Measurements from ENCODE around the gene KRTAP1-5. TPM values are rescaled to one million over a fixed set of nuclear protein-coding genes. Genes with fewer than 3 reads are reported as not detected.

The KRTAP1-5 gene
- total RNA-seq, 4 donors from 2014 or later, result not detected

DNA sequence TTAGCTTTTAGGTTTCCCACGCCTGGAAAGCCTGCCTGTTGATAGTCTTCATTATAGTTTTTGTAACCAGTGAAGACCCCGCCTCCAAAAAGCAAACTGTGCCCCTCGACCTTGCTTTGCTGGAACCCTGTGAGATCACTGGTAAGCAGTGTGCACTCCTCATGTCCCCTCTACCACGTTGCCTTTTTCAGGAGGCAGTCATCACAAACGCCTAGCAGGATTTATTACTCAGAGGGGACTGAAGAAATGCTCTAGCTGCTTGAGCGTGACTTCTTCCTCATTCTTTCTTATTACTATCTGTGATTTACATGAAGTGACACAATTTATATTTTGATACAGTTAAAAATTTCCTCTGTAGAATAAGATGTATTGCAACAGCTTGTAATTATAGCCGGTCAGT, 11.6 kb downstream of the KRTAP1-5 start:
- Histone ChIP-seq H3K4me1 (peaks cover 0 to 22% (median 4%) of the 10 kb centered on the region in 3 donors), H3K4me3 (no peak overlapping the region), H3K9me3 (no peaks in the 10 kb centered on the region), H3K27me3 (peaks cover 0 to 21% (median 0%) of the 10 kb centered on the region in 4 donors), H3K27ac (no peak overlapping the region), H3K36me3 (no peaks in the 10 kb centered on the region)
- no peak for DNase-seq
- intact Hi-C loops (cut with DNase I), result no loop called here
- WGBS, 2 donors, result 66 to 67% methylated on average over 7 of the region's 7 CpGs
- TF ChIP-seq, protein P1, sequence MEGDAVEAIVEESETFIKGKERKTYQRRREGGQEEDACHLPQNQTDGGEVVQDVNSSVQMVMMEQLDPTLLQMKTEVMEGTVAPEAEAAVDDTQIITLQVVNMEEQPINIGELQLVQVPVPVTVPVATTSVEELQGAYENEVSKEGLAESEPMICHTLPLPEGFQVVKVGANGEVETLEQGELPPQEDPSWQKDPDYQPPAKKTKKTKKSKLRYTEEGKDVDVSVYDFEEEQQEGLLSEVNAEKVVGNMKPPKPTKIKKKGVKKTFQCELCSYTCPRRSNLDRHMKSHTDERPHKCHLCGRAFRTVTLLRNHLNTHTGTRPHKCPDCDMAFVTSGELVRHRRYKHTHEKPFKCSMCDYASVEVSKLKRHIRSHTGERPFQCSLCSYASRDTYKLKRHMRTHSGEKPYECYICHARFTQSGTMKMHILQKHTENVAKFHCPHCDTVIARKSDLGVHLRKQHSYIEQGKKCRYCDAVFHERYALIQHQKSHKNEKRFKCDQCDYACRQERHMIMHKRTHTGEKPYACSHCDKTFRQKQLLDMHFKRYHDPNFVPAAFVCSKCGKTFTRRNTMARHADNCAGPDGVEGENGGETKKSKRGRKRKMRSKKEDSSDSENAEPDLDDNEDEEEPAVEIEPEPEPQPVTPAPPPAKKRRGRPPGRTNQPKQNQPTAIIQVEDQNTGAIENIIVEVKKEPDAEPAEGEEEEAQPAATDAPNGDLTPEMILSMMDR (IDR thresholded peaks at IDR 0.05), result no peak
- TF ChIP-seq POLR2A (IDR thresholded peaks at IDR 0.05), result no peak

DNA sequence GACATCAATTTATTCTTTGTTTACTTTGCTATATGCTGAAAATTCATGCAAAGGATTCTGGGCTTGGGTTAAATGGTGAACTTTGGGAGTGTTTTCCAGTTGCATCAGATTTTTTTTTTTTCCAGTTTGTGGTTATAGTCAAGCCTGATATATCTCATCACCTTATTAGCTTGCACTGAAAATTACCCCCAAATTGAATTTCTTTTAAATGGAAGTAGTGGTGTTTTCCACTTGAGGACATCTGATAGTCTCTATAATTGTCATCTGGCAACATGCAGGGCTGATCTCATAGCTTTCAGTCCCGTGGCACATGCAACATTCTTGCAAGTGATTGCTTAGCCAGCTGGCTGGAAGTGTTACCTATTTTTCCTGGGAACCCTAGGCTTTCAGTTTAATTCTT, 13.4 kb downstream of the KRTAP1-5 start:
- intact Hi-C loops (cut with DNase I), result no loop called here
- peaks cover 0 to 32% (median 4%) of the 10 kb centered on the region in 3 donors for H3K4me1 ChIP-seq
- WGBS, 2 donors, result 17 to 38% methylated on average over 1 of the region's 1 CpG

DNA sequence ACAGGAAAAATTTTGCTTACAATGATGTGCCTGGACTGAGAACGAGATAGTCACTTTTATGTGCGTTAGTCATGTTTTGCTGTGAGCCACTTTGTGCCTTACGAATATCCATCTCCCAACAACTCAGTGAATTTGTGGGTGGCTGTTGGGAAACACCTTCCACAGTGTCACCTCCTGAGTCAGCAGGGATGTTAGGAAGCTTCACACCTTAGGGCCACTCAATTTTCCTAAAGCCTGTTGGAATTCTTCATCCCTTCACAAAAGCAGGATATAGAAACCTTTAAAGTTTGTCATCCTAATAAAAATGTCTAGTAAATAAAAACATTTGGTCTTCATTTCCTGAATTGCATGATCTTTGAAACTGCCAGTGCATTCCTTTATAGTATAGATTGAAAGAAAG, 13.8 kb downstream of the KRTAP1-5 start:
- no peak for DNase-seq
- intact Hi-C loops (cut with DNase I), result no loop called here

More for the DNA sequence above, 13.4 kb downstream of the KRTAP1-5 start:
- no peak for DNase-seq
- TF ChIP-seq, protein P1 (IDR thresholded peaks at IDR 0.05), result no peak
- TF ChIP-seq POLR2A (IDR thresholded peaks at IDR 0.05), result no peak
- H3K9me3 ChIP-seq, result no peaks in the 10 kb centered on the region
- peaks cover 0 to 21% (median 0%) of the 10 kb centered on the region in 4 donors for H3K27me3 ChIP-seq
- H3K27ac ChIP-seq, result no peak overlapping the region
- H3K4me3 ChIP-seq, result no peak overlapping the region
- H3K36me3 ChIP-seq, result no peaks in the 10 kb centered on the region

DNA sequence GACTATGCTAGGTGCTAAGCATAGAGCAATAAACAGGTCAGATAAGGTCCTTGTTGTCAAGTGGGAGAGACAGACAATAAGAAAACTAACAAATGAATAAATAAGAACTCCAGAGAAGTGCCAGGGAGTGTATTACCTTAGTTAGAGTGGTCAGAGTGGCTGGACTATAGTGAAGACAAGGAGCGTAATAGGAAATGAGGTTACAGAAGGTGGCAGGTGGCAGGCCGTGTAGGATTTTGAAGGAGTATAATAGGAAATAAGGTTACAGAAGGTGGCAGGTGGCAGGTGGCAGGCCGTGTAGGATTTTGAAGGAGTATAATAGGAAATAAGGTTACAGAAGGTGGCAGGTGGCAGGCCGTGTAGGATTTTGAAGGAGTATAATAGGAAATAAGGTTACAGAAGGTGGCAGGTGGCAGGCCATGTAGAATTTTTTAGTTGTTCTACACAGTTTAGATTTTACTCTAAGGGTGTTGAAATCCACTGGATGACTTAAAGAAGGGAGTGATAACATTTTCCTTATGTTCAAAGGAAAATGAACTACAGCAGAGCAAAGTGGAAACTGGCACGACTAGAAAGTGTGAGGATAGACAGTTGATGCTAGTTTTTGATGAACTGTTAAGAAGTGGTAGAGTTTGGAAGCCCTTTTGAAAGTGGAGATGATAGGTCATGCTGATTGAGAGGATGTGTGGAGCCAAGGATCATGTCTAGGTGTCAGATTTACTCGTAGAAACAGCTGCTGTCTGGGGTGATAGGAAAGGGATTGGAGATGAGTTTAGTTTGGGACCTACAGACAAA, 14.5 kb downstream of the KRTAP1-5 start:
- H3K4me1 ChIP-seq, result peaks cover 0 to 24% (median 0%) of the 10 kb centered on the region in 3 donors
- H3K36me3 ChIP-seq, result no peaks in the 10 kb centered on the region
- TF ChIP-seq POLR2A (IDR thresholded peaks at IDR 0.05), result no peak
- TF ChIP-seq, protein P1 (IDR thresholded peaks at IDR 0.05), result no peak
- 77 to 82% methylated on average over 6 of the region's 6 CpGs for WGBS, 2 donors
- no peak overlapping the region for H3K4me3 ChIP-seq
- intact Hi-C loops (cut with DNase I), result no loop called here
- no peak for DNase-seq
- H3K27me3 ChIP-seq, result peaks cover 0 to 21% (median 0%) of the 10 kb centered on the region in 4 donors
- H3K9me3 ChIP-seq, result no peaks in the 10 kb centered on the region
- no peak overlapping the region for H3K27ac ChIP-seq

More for the DNA sequence above, 13.8 kb downstream of the KRTAP1-5 start:
- Histone ChIP-seq H3K27ac (no peak overlapping the region), H3K4me3 (no peak overlapping the region), H3K27me3 (peaks cover 0 to 21% (median 0%) of the 10 kb centered on the region in 4 donors), H3K9me3 (no peaks in the 10 kb centered on the region), H3K4me1 (peaks cover 0 to 28% (median 1%) of the 10 kb centered on the region in 3 donors), H3K36me3 (no peaks in the 10 kb centered on the region)
- 75 to 83% methylated on average over 3 of the region's 3 CpGs for WGBS, 2 donors
- no peak for TF ChIP-seq POLR2A (IDR thresholded peaks at IDR 0.05)
- TF ChIP-seq, protein P1 (IDR thresholded peaks at IDR 0.05), result no peak

DNA sequence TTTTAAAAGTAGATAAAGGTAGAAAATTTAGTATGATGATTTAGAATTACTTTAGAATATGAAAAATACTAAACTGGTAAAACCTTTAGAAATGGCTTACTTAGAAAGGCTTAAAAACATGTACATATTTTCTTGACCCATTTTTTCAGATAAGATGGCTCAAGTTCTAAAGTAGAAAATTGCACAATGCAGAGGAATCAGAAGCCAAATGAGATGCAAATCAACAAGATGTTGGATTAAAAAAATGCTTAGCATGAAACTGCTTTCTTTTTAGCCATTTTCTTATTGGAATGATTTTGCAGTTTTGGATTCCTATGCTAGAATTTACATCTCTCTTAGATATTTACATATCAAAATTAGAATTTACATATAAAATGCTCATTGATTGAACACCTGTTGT, 16.6 kb downstream of the KRTAP1-5 start:
- H3K4me1 ChIP-seq, result peaks cover 0 to 16% (median 0%) of the 10 kb centered on the region in 3 donors
- TF ChIP-seq, protein P1 (IDR thresholded peaks at IDR 0.05), result no peak
- TF ChIP-seq POLR2A (IDR thresholded peaks at IDR 0.05), result no peak

More for the DNA sequence above, 16.6 kb downstream of the KRTAP1-5 start:
- Histone ChIP-seq H3K9me3 (no peaks in the 10 kb centered on the region), H3K4me3 (no peak overlapping the region), H3K27ac (no peak overlapping the region), H3K36me3 (no peaks in the 10 kb centered on the region), H3K27me3 (peaks cover 0 to 9% (median 0%) of the 10 kb centered on the region in 4 donors)
- intact Hi-C loops (cut with DNase I), result no loop called here
- no peak for DNase-seq
